Kasumi-1 (cell line): ENCODE results near the gene ARMH4.
"Not testable (repeated sequence)": the region's sequence is repeated elsewhere in the genome, so short reads cannot be mapped to it uniquely, and the experiment has no call there.

Experiments used
- DNase-seq, 2 experiments: peaks; one replicate each; lab custom pipeline; 2025; lab: John Stamatoyannopoulos, UW

The ARMH4 gene

DNA sequence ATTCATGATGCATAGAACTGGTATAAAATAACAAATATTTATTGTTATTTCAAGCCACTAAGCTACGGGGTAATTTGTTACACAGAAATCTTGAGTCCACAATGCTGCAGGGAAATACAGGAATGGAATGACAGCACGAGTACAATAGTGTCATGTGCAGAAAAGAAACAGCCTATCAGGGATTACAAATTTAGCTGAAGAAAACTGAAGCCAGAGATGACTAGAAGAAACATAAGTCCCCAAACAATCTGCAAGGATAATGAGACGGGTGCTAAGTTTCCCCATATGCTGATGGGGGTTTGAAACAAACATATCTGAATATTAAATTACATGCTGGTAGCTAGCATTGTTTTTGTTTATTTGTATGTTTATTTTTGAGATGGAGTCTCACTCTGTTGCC lies 8.9 kb downstream of the ARMH4 start:
- no peak for DNase-seq

DNA sequence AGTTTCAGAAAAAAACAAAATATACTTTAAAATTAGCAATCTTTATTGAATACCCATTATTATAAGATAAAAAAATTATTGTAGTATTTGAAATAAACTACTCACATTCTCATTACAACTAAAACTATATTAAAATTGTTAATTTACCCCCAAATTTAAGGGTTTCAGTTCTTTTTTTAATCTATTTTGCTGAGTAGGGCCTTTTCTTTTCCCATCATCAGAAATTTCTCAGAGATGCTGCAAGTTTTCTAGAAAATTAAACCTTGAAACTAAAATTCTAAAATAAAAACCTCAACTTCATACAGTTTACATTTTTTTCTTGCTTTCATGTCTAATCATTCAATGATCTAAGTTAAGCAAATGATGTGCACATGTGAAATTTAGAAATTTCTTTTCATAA lies 10.1 kb downstream of the ARMH4 start:
- DNase-seq: no peak

DNA sequence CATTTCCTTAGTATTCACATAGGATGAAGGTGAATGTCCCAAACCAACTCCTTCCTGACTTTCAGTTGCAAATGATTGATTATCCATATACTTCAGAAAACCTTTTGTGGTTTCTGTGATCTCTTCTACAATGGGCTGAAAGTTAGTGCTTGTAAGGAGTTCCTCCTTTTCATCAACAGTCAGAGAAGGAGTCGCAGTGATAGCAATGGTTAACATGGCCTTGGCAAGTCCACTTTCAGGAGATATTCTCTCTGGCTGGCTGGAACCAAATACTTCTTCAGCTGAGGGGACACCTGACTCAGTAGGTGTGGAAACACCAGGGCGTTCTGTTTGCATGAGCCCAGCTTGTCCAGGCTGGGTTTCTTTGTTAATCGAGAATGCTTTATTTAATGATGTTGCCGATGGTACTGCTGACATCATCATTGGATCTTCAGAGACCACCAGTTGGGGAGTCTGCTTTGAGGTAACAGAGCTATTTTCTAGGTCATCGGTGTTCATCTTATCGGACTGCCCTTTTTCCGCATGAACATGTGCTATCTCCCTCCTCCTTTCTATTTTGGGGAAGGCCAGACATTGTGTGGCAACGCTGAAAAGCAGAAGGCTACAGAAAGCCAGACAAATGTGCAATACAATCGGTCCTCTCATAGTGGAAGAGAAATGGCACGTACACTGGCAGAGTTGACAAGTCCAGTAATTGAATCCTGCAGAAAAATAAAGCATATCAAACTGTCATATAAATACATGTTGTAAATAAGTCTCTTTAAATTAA lies 13.1 kb downstream of the ARMH4 start:
- no peak for DNase-seq

DNA sequence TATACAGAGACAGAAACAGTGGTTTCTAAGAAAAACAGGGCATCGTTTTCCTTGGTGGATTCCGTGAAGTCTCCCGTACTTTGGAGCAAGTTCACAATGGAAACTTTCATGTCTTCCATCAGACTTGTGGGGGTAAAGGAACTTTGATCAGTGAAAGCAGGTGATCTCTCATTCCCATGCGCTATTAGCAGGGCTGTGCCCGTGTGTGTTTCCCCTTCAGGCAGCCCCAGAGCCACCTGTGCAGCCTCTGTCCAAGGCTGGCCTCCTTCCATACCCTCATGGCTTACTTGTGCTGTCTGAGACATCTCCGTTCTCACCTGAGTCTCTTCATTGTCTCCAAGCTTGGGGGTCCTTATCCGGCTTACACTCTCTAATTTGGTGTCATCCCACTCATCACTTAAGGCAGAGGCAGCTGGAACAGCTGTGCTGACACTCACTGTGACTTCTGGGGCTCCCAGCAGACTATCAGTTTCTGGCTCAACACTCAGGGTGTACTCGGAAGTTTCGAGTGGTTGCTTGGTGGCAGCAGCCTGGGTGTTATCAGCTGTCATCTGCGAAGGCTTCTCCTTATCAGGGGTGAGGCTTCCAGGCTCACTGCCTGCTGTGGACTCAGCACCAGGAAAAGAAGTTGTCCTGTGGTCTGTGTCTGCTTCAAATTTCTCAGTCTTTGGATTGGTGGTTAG lies 13.8 kb downstream of the ARMH4 start:
- DNase-seq: no peak

DNA sequence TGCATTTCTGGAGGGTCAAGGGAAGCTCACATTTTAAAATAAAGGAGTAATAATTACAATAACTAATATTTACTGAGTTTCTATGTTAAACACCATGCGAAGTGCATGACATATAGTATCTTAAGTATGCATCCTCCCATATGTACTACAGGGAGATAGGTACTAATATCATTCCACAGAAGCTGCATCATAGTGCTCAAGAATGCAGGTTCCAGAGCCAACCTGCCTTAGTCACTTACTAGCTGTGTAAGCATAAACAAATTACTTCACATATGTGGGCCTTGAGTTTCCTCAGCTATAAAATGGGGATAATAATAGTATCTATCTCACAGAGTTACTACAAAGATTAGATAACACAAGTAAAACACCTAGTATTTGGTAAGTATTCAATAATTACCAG lies 18.3 kb downstream of the ARMH4 start:
- no peak for DNase-seq

DNA sequence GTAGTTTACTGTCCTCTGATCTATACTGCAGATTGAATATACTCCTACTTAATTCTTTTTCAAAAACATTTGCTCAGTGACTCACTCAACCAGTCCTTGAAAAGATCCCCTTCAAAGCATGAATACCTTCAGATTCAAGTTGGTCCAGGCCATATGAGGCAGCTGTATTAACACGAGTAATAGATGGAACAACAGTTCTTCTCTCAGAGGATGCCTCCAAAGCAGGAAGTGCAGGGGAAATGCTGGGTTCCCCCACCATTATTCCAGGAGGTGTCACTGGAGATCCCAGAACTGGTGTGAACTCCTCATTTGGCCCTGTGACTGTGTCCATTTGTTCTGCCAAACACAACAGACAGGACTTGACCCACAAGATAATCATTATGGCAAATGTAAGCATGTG lies 20.6 kb downstream of the ARMH4 start:
- DNase-seq: no peak

DNA sequence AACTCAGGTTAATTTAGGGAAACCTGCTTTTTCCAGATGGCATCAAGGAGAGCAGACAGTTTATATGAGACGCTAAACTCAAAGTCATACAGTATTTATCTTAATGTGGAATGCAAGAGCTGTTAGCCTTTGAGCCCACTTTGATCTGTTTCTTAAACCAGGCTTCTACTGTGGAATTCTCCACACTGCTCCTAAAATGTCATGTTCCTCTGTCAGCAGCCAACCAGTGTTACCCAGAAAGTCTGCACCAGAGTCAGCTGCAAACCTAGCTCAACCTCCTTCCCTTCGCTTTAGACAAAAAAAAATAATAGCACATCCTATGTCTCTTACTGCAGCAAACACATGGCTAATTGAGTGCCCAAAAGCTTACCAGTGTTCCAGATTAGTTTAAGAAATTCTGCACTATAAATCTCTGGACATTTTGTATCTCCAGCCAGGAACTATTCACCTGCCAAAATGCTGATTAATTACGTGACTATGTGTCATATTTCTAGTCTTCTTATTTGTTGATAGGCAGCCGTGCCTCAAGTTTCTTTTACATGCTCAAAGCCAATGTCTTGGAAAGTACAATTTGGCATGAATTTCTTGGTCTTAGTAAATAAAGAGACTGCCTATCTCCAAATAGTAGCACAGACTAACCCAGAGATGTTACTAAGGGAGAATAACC lies 21.8 kb downstream of the ARMH4 start:
- no peak for DNase-seq

DNA sequence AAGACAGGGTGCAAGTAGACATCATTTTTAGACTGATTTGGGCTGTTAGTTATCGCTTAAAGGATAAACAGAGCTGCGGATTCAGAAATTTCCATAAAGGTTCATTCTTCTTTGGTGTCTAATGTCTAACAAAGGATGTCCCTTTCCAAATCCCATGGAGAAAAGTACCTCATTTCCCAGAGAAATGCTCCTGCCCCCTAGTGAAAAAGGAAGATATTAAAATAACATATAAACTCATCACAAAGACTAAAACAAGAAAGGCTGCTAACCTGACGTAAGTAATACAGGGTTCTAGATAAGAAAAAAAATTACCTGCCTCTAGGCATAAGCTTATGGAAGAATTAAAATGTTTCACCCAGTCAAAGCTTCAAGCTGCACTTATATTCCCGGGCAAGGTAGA lies 22.8 kb downstream of the ARMH4 start:
- no peak for DNase-seq

DNA sequence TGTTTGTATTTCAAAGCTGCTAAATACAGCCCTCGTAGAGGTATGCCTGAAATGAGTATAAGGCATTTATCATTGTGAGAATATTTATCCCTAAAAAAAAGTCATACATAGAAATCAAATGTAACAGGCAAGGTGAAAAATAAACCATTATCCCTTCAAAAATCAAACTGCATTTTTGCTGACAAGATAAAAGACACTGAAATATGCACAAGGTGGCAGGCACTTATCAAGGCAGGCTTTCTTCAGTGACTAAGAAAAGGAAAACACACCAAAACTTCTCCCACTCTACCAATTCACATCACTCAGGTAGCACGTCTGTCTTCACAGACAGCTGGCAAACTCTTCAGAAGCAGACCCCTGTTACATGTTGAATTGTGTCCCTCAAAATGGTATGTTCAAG lies 23.6 kb downstream of the ARMH4 start:
- no peak for DNase-seq

DNA sequence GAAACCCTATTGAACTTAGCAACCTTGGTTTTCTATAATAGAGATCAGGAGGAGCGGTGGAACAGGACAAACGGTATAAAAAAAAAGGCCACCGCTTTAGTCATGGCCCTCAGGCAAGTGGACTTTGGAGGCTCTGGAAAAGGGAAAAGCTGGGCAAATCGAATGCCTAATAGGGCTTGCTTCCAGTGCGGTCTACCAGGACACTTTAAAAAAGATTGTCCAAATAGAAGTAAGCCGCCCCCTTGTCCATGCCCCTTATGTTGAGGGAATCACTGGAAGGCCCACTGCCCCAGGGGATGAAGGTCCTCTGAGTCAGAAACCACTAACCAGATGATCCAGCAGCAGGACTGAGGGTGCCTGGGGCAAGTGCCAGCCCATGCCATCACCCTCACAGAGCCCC lies 29.5 kb downstream of the ARMH4 start:
- not testable (repeated sequence) for DNase-seq

DNA sequence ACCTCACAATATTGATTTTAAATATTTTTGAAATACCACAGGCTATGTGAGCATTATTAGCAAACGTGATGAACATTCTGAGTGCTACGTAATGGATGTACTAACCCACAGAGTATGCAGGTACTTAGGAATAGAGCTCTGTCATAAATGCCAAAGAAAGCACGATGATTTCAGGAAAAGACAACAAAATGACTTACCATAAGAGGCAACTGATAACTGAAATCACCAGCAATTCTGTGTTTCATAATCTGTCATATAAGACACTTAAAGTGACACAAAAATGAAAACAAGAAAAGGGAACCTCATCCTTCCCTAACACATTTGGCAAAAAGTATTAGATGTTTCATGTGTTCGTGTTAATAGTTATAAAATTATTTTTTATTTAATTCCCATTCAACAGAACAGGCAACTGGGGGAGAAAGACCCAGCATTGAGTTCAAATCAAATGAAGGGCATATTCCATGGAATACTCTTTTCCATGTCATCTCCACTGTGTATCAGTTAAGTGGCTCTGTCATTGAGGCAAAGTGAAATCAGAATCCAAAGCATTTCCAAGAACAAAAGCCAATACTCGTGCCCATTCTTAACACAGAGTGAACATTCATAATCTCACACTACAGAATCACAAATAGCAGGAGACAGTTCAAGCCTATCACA lies 30.4 kb downstream of the ARMH4 start:
- no peak for DNase-seq

DNA sequence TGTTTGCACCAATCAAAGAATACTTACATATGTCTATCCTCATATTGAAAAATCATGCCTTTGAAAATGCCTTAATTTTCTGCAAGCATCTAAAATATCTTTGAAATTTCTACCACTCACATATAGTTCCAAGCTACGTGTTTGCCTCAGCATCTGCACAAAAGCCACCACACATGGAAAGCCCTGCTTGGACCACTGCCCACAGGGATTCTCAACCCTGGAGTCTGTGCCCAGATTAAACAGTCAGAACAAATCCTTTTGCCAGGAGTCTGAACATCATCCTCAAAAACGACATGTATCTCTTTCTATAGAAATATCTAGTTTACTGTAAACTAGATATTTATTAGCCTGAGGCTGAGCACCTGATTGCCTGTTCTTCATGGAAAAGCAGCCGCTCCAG lies 32.6 kb downstream of the ARMH4 start:
- no peak for DNase-seq

DNA sequence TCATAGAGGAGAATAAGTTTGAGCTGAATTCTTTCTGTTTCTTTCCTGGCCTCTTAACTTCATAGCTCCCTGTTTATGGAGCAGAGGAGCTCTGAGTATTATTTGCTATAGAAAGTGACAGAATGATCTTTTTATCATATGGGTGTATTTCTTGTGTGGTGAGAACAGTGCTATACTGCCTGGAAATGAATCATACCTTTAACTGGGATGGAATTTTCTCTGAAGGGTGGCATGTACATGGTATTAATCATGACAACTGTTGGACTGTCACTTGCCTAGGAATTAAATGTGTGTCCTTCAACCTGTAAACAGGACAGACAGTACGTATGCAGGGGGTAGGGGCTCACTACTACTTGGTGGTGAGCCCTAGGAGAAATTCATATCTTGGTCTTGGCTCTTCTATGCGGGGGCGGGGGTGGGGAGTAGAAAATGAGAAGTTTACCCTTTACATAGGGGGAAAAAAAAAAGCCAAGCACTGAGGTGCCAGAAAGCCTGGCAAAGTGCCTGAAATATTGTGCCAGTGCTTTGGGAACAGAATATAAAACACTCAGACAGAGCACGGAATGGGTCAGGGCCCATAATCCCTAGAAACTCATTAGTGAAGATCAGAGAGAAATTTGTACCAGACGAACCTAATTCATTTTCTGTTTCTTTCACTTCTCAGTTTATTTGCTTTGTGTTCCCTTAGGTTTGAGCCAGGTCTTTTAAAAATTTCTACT lies 33.8 kb downstream of the ARMH4 start:
- DNase-seq: no peak

DNA sequence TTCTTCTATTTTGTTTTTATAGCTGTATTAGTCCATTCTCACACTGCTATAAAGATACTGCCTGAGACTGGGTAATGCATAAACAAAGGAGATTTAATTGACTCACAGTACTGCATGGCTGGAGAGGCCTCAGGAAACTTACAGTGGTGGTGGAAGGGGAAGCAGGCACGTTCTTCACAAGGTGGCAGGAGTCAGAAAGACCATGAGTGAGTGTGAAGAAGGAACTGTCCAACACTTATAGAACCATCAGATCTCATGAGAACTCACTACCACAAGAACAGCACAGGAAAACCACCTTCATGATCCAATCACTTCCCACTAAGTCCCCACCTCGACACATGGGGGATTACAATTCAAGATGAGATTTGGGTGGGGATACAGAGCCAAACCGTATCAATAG lies 42.3 kb downstream of the ARMH4 start:
- peak; percentile 39 to 43 for DNase-seq

DNA sequence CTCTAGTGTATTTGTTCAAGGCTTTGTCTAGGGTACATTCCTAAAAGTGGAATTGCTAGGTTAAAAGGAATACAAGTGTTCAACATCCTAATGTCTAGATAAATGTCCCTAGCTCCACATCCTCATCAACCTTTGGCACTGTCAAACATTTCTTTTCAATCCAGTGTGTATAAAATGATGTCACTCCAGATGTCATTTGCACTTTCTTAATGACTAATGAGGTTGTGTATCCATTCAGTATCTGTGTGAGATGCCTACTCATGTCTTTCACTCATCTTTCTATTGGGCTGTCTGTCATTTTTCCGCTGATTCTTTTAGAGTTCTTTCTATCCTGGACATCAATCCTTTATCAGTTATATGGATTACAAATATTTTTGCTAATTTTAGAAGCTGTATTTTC lies 43.3 kb downstream of the ARMH4 start:
- no peak for DNase-seq

DNA sequence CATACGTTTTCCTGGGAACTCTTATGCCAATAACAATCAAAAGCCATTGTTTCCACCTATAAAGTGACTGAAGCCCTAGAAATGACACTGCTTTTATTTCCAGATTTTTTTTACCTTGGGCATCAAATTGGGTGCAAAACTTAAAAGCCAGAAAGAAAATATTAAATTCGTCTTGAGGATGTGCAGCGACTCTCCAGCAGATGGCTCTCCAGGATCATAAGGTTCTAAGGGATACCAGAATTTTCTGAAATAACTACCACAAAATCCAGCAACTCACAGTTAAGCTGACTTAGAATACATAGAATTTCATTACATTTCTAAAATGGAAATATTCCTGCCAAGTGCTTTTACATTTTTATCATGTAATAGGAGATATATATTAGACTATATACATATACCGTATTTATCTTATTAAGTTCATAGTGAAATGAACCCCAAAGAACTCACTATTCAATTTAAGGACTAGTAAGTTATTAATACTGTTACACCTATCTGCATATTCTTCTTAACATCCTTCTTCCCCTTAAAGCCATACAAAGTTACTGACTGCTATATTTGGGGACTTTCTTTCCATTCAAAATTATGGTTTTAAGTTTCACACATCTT lies 44.0 kb downstream of the ARMH4 start:
- peak; percentile 68 to 84 for DNase-seq

DNA sequence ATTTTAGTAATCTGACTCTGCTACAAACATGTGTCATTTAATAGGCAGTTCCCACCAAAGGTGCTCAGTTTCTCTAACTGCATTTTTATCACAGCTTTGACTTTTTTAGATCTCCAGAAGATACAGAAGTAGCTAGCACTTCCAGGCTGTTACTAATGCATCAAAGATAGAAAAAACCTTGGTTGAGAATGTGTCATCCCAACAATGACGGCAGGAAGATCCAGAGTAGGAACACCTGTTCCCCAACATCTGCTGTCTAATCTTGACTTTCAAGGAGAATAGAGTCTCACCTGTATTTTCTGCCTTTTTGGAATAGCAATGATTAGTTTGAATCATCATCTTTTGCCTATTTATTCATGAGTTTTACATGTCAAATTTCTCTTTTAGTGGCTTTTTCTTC lies 45.0 kb downstream of the ARMH4 start:
- no peak for DNase-seq

DNA sequence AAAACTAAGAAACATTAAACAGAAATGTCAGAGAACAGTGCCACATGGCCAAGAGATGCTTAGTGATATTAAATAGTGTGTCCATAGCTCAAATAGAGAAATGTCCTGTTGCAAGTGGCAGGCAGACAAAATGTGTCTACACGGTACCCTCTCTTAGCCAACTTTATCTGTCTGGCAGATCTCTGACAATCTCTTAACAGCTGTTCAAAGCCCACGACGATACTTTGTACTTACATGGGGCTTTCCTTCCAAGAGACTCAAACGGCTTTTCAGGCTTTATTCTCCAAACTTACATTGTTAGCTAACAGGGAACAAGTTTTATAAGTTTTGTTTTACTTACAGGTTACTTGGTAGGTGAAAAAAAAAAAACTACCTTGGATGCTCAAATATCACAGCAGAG lies 45.6 kb downstream of the ARMH4 start:
- no peak for DNase-seq

DNA sequence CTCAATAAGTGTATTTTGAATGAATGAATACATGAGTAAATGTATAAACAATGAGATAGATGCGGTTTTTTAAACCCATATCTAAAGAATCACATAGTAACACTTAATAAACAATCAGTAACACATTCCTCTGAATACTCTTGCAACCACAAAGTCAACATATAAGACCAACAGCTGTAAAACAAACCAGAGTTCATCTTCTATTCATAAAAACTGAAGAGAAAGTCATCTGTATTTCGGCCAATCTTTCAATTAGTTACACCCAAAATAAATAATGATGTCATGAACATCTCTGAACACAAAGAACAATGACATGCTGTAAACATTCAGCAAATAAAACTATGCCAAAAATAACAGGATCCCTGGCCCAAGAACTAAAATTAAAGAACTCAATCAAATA lies 47.2 kb downstream of the ARMH4 start:
- DNase-seq: no peak

DNA sequence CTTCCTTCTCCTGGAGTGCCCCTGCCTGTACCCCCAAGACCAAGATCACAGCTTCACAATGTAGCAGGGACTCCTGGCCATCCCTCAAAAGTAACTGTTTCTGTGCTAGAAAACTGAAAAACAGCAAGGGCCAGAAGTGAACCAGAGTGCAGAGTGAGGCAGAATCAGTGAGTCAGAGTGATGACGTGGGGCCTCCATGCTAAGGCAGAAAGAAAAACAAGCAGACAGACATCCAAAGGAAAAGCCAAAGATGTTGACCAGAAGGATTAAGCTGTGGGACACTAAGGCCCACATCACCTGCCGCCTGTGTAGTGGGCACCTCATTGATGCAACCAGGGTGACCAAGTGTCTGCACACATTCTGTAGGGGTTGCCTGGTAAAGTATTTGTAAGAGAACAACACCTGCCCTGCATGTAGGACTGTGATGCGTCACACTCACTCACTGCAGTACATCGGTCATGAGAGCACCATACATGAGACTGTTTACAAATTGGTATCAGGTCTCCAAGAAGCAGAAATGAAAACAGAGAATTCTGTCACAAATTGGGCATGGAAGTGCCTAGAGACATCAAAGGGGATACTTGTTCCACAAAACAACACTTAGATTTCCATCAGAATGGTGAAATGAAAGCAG lies 51.2 kb downstream of the ARMH4 start:
- no peak for DNase-seq

DNA sequence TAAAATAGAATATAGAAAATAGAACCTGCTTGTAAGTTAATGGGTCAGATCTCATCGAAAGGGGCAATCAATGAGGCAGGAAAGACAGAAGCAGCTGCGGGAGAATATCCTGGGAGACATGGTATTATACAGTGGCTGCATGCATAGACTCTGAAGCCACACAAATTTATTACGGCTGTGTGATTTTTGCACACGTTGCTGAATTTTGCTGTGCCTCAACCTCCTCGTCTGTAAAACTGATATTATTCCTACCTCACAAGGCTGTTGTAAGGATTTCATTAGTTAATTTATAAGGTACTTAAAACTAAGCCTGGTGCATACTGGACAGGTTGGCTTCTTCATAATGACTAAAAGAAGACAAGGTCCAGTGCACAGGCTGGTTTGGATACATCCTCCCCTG lies 52.3 kb downstream of the ARMH4 start:
- no peak for DNase-seq
